GM23338 (cell line): Measurements from ENCODE around the gene NPM1. TPM values are rescaled to one million over a fixed set of nuclear protein-coding genes. Genes with fewer than 3 reads are reported as not detected.

Experiments used
- ATAC-seq: fragments of 200-7000 bp; cut with Tn5 transposase; 3 replicates; pipeline ENCODE4 v1.9.1; 2020
- DNase-seq: peaks from one replicate; pipeline ENCODE4 v3.0.0-alpha.2; 2015; ENCODE audit warnings: low spot score
- H2AFZ ChIP-seq: fragments of 200-600 bp; sonication (generic); 2 replicates; pipeline ENCODE4 v1.8.0; 2016; ENCODE audit warnings: antibody characterized with exemption, mild to moderate bottlenecking, moderate library complexity
- H3F3A ChIP-seq: fragments of 200-600 bp; sonication (generic); replicated peaks from 2 replicates; pipeline ENCODE4 v1.8.0; 2017; ENCODE audit warnings: antibody characterized with exemption, mixed run types, low read depth
- H3K27ac ChIP-seq: fragments of 200-600 bp; sonication (generic); 2 replicates; pipeline ENCODE4 v1.6.1; 2016; ENCODE audit warnings: low read depth
- H3K27me3 ChIP-seq: fragments of 200-600 bp; sonication (generic); 2 replicates; pipeline ENCODE4 v1.8.0; 2016; ENCODE audit warnings: mild to moderate bottlenecking, mixed run types, moderate library complexity; ENCODE audit not compliant: insufficient read depth
- H3K36me3 ChIP-seq: fragments of 200-600 bp; sonication (generic); 2 replicates; pipeline ENCODE4 v1.8.0; 2016; ENCODE audit warnings: mild to moderate bottlenecking; ENCODE audit not compliant: insufficient read depth
- H3K4me1 ChIP-seq: fragments of 200-600 bp; sonication (generic); 2 replicates; pipeline ENCODE4 v1.8.0; 2016; ENCODE audit warnings: mild to moderate bottlenecking, moderate library complexity; ENCODE audit not compliant: insufficient read depth
- H3K4me2 ChIP-seq: fragments of 200-600 bp; sonication (generic); 2 replicates; pipeline ENCODE4 v1.7.1; 2017; ENCODE audit warnings: mixed run types
- H3K4me3 ChIP-seq: fragments of 200-600 bp; sonication (generic); 2 replicates; pipeline ENCODE4 v1.6.1; 2016; ENCODE audit warnings: mixed run types
- H3K79me2 ChIP-seq: fragments of 200-600 bp; sonication (generic); replicated peaks from 2 replicates; pipeline ENCODE4 v1.8.0; 2017; ENCODE audit warnings: mild to moderate bottlenecking; ENCODE audit not compliant: insufficient read depth
- H3K9me2 ChIP-seq: fragments of 200-600 bp; sonication (generic); 2 replicates; pipeline ENCODE4 v1.8.0; 2017; ENCODE audit not compliant: insufficient read depth
- H4K20me1 ChIP-seq: fragments of 200-600 bp; sonication (generic); replicated peaks from 2 replicates; pipeline ENCODE4 v1.8.0; 2017; ENCODE audit warnings: mild to moderate bottlenecking; ENCODE audit not compliant: insufficient read depth
- H3K27ac Mint-ChIP-seq: 2 replicates; pipeline ENCODE4 v1.8.0; 2020; ENCODE audit warnings: inconsistent platforms, mild to moderate bottlenecking, moderate library complexity, mixed read lengths
- H3K27me3 Mint-ChIP-seq: 3 replicates; pipeline ENCODE4 v1.8.0; 2022; ENCODE audit warnings: low read depth, mild to moderate bottlenecking, moderate library complexity, mixed read lengths, inconsistent platforms; ENCODE audit not compliant: insufficient read depth, poor library complexity
- H3K36me3 Mint-ChIP-seq: 3 replicates; pipeline ENCODE4 v1.8.0; 2021; ENCODE audit warnings: low read depth, mild to moderate bottlenecking, inconsistent platforms, moderate library complexity, mixed read lengths
- H3K4me1 Mint-ChIP-seq: 3 replicates; pipeline ENCODE4 v1.8.0; 2020; ENCODE audit warnings: mild to moderate bottlenecking, inconsistent platforms, mixed read lengths
- H3K4me3 Mint-ChIP-seq: 3 replicates; pipeline ENCODE4 v1.8.0; 2021; ENCODE audit warnings: moderate library complexity, mild to moderate bottlenecking, inconsistent platforms, mixed read lengths
- H3K9me3 Mint-ChIP-seq: 3 replicates; pipeline ENCODE4 v1.8.0; 2020; ENCODE audit warnings: moderate library complexity, mild to moderate bottlenecking, inconsistent platforms, mixed read lengths
- CREB1 ChIP-seq: fragments of 250-450 bp; sonication (Bioruptor Pico); IDR thresholded peaks from 2 replicates; pipeline ENCODE4 v1.5.0; 2020; ENCODE audit warnings: low read depth, mild to moderate bottlenecking, moderate library complexity
- EZH2 ChIP-seq: fragments of 200-600 bp; sonication (generic); IDR thresholded peaks from one replicate; pipeline ENCODE4 v1.8.0; 2017; ENCODE audit warnings: antibody characterized with exemption, mild to moderate bottlenecking, low read depth; ENCODE audit not compliant: unreplicated experiment
- EZH2phosphoT487 ChIP-seq: fragments of 200-600 bp; sonication (generic); IDR thresholded peaks from one replicate; pipeline ENCODE4 v1.8.1; 2018; ENCODE audit warnings: antibody characterized with exemption; ENCODE audit not compliant: unreplicated experiment
- JUNB ChIP-seq: IDR thresholded peaks from one replicate; pipeline ENCODE4 v1.6.1; 2016; ENCODE audit warnings: antibody characterized with exemption; ENCODE audit not compliant: unreplicated experiment
- NANOG ChIP-seq: IDR thresholded peaks from 2 replicates; pipeline ENCODE4 v1.6.1; 2016; ENCODE audit warnings: antibody characterized with exemption, borderline replicate concordance
- POLR2AphosphoS5 ChIP-seq: IDR thresholded peaks from 2 replicates; pipeline ENCODE4 v1.6.1; 2016; ENCODE audit warnings: antibody characterized with exemption, low read depth
- STAT1 ChIP-seq: IDR thresholded peaks from one replicate; pipeline ENCODE4 v1.6.1; 2016; ENCODE audit warnings: antibody characterized with exemption; ENCODE audit not compliant: unreplicated experiment
- ZNF114 ChIP-seq: fragments of 250-450 bp; sonication (Bioruptor Pico); IDR thresholded peaks from 2 replicates; pipeline ENCODE4 v1.5.0; 2020; ENCODE audit warnings: mild to moderate bottlenecking, moderate library complexity
- ZNF331 ChIP-seq: fragments of 250-450 bp; sonication (Bioruptor Pico); IDR thresholded peaks from 2 replicates; pipeline ENCODE4 v1.5.0; 2020; ENCODE audit warnings: low read depth, mild to moderate bottlenecking, moderate library complexity
- polyA plus RNA-seq: library from polyadenylated mRNA; unstranded; fragments of >200 nt; fragmentation: Nextera tagmentation; extraction: Ambion mirVana; gene quantifications from 2 replicates; pipeline ENCODE4 v1.2.1, GENCODE V29; 2016
- total RNA-seq: library from RNA; depleted of rRNA; stranded (reverse); fragments of >200 nt; shearing (Covaris generic); gene quantifications from 2 replicates; pipeline ENCODE4 v1.2.3, GENCODE V29; 2014
- TF ChIP-seq, protein P1 (sequence below): fragments of 250-450 bp; sonication (Bioruptor Pico); IDR thresholded peaks from 2 replicates; pipeline ENCODE4 v1.5.0; 2020; ENCODE audit warnings: mild to moderate bottlenecking, moderate library complexity
- TF ChIP-seq, protein P2 (sequence below): IDR thresholded peaks from one replicate; pipeline ENCODE4 v1.6.1; 2018; ENCODE audit warnings: antibody characterized with exemption; ENCODE audit not compliant: unreplicated experiment
- TF ChIP-seq, protein P3 (sequence below): IDR thresholded peaks from 2 replicates; pipeline ENCODE4 v1.6.1; 2016; ENCODE audit warnings: antibody characterized with exemption

NPM1 gene
- total and polyA plus RNA-seq, 2 experiments from 2014 or later, result 3,739 to 5,242 TPM

DNA sequence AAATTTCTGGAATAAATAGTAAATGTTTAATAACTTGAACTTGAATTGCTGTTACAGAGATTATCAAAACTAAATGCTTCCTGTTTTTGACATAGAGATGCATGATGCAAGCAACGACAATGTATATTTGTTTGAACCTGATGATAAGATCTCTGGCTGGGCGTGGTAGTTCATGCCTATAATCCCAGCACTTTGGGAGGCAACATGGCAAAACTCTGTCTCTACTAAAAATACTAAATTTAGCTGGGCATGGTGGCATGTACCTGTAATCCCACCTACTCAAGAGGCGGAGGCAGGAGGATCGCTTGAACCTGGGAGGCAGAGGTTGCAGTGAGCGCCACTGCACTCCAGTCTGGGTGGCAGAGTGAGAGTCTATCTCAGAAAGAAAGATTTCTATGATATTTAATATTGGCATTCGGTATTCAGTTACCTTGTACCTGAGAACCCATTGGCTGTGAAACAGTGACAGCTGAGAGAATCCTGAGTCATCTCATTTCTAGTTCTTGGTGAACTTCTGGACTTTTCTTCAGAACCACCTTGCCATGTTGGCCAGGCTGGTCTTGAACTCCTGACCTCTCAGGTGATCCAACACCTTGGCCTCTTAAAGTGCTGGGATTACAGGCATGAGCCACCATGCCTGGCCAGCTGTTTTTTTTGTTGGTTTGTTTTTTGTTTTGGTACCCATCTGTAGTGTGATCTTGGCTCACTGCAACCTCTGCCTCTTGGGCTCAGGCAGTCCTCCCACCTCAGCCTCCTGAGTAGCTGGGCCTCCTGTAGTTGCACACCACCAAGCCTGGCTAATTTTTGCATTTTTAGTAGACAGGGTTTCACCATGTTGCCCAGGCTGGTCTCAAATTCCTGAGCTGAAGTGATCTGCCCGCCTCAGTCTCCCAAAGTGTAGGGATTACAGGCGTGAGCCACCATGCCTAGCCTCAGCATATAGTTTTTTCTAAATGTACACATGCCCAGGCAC lies 21.8 kb downstream of the NPM1 start:
- Mint-ChIP-seq H3K4me1 (peaks cover 11% of the 10 kb centered on the region), H3K27ac (no peak overlapping the region)
- no peak for ATAC-seq

More for the DNA sequence above, 21.8 kb downstream of the NPM1 start:
- H3K27me3 ChIP-seq, result no peaks in the 10 kb centered on the region
- H3K9me2 ChIP-seq, result no peaks in the 10 kb centered on the region
- H3K9me3 Mint-ChIP-seq, result no peaks in the 10 kb centered on the region; the same call in 2 of the 3 replicates
- no peak for TF ChIP-seq ZNF114 (CRISPR knock-in tag)
- no peak for TF ChIP-seq JUNB
- TF ChIP-seq, protein P1, sequence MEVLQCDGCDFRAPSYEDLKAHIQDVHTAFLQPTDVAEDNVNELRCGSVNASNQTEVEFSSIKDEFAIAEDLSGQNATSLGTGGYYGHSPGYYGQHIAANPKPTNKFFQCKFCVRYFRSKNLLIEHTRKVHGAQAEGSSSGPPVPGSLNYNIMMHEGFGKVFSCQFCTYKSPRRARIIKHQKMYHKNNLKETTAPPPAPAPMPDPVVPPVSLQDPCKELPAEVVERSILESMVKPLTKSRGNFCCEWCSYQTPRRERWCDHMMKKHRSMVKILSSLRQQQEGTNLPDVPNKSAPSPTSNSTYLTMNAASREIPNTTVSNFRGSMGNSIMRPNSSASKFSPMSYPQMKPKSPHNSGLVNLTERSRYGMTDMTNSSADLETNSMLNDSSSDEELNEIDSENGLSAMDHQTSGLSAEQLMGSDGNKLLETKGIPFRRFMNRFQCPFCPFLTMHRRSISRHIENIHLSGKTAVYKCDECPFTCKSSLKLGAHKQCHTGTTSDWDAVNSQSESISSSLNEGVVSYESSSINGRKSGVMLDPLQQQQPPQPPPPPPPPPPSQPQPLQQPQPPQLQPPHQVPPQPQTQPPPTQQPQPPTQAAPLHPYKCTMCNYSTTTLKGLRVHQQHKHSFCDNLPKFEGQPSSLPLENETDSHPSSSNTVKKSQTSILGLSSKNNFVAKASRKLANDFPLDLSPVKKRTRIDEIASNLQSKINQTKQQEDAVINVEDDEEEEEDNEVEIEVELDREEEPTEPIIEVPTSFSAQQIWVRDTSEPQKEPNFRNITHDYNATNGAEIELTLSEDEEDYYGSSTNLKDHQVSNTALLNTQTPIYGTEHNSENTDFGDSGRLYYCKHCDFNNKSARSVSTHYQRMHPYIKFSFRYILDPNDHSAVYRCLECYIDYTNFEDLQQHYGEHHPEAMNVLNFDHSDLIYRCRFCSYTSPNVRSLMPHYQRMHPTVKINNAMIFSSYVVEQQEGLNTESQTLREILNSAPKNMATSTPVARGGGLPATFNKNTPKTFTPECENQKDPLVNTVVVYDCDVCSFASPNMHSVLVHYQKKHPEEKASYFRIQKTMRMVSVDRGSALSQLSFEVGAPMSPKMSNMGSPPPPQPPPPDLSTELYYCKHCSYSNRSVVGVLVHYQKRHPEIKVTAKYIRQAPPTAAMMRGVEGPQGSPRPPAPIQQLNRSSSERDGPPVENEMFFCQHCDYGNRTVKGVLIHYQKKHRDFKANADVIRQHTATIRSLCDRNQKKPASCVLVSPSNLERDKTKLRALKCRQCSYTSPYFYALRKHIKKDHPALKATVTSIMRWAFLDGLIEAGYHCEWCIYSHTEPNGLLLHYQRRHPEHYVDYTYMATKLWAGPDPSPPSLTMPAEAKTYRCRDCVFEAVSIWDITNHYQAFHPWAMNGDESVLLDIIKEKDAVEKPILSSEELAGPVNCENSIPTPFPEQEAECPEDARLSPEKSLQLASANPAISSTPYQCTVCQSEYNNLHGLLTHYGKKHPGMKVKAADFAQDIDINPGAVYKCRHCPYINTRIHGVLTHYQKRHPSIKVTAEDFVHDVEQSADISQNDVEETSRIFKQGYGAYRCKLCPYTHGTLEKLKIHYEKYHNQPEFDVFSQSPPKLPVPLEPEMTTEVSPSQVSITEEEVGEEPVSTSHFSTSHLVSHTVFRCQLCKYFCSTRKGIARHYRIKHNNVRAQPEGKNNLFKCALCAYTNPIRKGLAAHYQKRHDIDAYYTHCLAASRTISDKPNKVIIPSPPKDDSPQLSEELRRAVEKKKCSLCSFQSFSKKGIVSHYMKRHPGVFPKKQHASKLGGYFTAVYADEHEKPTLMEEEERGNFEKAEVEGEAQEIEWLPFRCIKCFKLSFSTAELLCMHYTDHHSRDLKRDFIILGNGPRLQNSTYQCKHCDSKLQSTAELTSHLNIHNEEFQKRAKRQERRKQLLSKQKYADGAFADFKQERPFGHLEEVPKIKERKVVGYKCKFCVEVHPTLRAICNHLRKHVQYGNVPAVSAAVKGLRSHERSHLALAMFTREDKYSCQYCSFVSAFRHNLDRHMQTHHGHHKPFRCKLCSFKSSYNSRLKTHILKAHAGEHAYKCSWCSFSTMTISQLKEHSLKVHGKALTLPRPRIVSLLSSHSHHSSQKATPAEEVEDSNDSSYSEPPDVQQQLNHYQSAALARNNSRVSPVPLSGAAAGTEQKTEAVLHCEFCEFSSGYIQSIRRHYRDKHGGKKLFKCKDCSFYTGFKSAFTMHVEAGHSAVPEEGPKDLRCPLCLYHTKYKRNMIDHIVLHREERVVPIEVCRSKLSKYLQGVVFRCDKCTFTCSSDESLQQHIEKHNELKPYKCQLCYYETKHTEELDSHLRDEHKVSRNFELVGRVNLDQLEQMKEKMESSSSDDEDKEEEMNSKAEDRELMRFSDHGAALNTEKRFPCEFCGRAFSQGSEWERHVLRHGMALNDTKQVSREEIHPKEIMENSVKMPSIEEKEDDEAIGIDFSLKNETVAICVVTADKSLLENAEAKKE (CRISPR knock-in tag), result no peak
- TF ChIP-seq NANOG, result no peak
- no peak for TF ChIP-seq CREB1 (CRISPR knock-in tag)
- TF ChIP-seq, protein P2, sequence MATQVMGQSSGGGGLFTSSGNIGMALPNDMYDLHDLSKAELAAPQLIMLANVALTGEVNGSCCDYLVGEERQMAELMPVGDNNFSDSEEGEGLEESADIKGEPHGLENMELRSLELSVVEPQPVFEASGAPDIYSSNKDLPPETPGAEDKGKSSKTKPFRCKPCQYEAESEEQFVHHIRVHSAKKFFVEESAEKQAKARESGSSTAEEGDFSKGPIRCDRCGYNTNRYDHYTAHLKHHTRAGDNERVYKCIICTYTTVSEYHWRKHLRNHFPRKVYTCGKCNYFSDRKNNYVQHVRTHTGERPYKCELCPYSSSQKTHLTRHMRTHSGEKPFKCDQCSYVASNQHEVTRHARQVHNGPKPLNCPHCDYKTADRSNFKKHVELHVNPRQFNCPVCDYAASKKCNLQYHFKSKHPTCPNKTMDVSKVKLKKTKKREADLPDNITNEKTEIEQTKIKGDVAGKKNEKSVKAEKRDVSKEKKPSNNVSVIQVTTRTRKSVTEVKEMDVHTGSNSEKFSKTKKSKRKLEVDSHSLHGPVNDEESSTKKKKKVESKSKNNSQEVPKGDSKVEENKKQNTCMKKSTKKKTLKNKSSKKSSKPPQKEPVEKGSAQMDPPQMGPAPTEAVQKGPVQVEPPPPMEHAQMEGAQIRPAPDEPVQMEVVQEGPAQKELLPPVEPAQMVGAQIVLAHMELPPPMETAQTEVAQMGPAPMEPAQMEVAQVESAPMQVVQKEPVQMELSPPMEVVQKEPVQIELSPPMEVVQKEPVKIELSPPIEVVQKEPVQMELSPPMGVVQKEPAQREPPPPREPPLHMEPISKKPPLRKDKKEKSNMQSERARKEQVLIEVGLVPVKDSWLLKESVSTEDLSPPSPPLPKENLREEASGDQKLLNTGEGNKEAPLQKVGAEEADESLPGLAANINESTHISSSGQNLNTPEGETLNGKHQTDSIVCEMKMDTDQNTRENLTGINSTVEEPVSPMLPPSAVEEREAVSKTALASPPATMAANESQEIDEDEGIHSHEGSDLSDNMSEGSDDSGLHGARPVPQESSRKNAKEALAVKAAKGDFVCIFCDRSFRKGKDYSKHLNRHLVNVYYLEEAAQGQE, result no peak
- TF ChIP-seq, protein P3, sequence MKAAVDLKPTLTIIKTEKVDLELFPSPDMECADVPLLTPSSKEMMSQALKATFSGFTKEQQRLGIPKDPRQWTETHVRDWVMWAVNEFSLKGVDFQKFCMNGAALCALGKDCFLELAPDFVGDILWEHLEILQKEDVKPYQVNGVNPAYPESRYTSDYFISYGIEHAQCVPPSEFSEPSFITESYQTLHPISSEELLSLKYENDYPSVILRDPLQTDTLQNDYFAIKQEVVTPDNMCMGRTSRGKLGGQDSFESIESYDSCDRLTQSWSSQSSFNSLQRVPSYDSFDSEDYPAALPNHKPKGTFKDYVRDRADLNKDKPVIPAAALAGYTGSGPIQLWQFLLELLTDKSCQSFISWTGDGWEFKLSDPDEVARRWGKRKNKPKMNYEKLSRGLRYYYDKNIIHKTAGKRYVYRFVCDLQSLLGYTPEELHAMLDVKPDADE, result no peak
- no peak for TF ChIP-seq POLR2AphosphoS5
- TF ChIP-seq STAT1, result no peak
- no peak for TF ChIP-seq ZNF331 (CRISPR knock-in tag)
- TF ChIP-seq EZH2phosphoT487, result no peak
- TF ChIP-seq EZH2, result no peak
- no peak overlapping the region for H3K4me3 ChIP-seq
- no peak overlapping the region for H3K4me3 Mint-ChIP-seq
- no peak overlapping the region for H3K4me2 ChIP-seq
- peaks cover 90% of the 10 kb centered on the region for H4K20me1 ChIP-seq
- peaks cover 72% of the 10 kb centered on the region for H3K36me3 ChIP-seq
- no peak overlapping the region for H2AFZ ChIP-seq
- H3K27ac ChIP-seq, result peak overlapping the region; percentile 9; the same call in 1 of the 2 replicates
- H3K36me3 Mint-ChIP-seq, result peaks cover 95% of the 10 kb centered on the region
- H3K27me3 Mint-ChIP-seq, result peaks cover 14% of the 10 kb centered on the region
- H3K4me1 ChIP-seq, result no peaks in the 10 kb centered on the region
- DNase-seq, result no peak
- H3K79me2 ChIP-seq, result peaks cover 74% of the 10 kb centered on the region
- peaks cover 81% of the 10 kb centered on the region for H3F3A ChIP-seq
